HepG2 (cell line): ENCODE results near the gene TNK1. TPM values are rescaled to one million over a fixed set of nuclear protein-coding genes. Genes with fewer than 3 reads are reported as not detected.
A peak's percentile ranks its signal among the peaks of the same experiment; 100 is the strongest.

Source experiments
- FOXJ3 ChIP-seq: sonication (generic); formaldehyde crosslinking; IDR thresholded peaks from 2 replicates; pipeline ENCODE4 v1.4.0; 2020; ENCODE audit warnings: missing genetic modification reagents, mild to moderate bottlenecking, borderline replicate concordance
- GPBP1L1 ChIP-seq: sonication (generic); formaldehyde crosslinking; IDR thresholded peaks from 2 replicates; pipeline ENCODE4 v1.5.0; 2020; ENCODE audit warnings: mild to moderate bottlenecking, missing genetic modification reagents
- KLF16 ChIP-seq, 2 experiments: sonication (generic) in 1 of 2; formaldehyde crosslinking in 1 of 2; IDR thresholded peaks; 2 replicates each; pipeline versions ENCODE4 v1.6.1 to v1.8.0; 2016 to 2023; ENCODE audit warnings: missing genetic modification reagents in 2 of 2, missing compliant biosample characterization in 1 of 2
- POLR2G ChIP-seq: fragments of 200-400 bp; formaldehyde crosslinking; IDR thresholded peaks from 2 replicates; pipeline ENCODE4 v1.6.1; 2018; ENCODE audit warnings: mild to moderate bottlenecking, low read depth, low read length, moderate library complexity
- RCOR2 ChIP-seq: IDR thresholded peaks from 2 replicates; pipeline ENCODE4 v1.6.1; 2016; ENCODE audit warnings: missing biosample characterization, missing genetic modification reagents
- STAG1 ChIP-seq: sonication (generic); formaldehyde crosslinking; IDR thresholded peaks from 2 replicates; pipeline ENCODE4 v1.4.0; 2020; ENCODE audit warnings: missing genetic modification reagents
- STAT6 ChIP-seq: sonication (generic); formaldehyde crosslinking; IDR thresholded peaks from 2 replicates; pipeline ENCODE4 v1.4.0; 2020; ENCODE audit warnings: missing genetic modification reagents, mild to moderate bottlenecking, borderline replicate concordance
- ZMAT5 ChIP-seq: sonication (generic); formaldehyde crosslinking; IDR thresholded peaks from 2 replicates; pipeline ENCODE4 v1.5.0; 2020; ENCODE audit warnings: mild to moderate bottlenecking, low read depth, missing genetic modification reagents, borderline replicate concordance
- ZNF335 ChIP-seq: sonication (generic); formaldehyde crosslinking; IDR thresholded peaks from 2 replicates; pipeline ENCODE4 v1.4.0; 2020; ENCODE audit warnings: missing genetic modification reagents
- ZNF547 ChIP-seq: sonication (generic); formaldehyde crosslinking; IDR thresholded peaks from 2 replicates; pipeline ENCODE4 v1.5.1; 2020; ENCODE audit warnings: mild to moderate bottlenecking, missing genetic modification reagents
- ZNF550 ChIP-seq: sonication (generic); formaldehyde crosslinking; IDR thresholded peaks from 2 replicates; pipeline ENCODE4 v1.4.0; 2020; ENCODE audit warnings: mild to moderate bottlenecking, missing genetic modification reagents, borderline replicate concordance
- ZNF639 ChIP-seq: conservative IDR thresholded peaks from 2 replicates; pipeline ENCODE4 v1.6.1; 2018; ENCODE audit warnings: missing genetic modification reagents
- polyA plus RNA-seq, 8 experiments: library from polyadenylated mRNA; depleted of rRNA in 3 of 8; stranded (reverse) in 7 of 8; unstranded in 1 of 8; fragments of >200 nt; fragmentation: Illumina TruSeq in 4 of 8; extraction: Trizol in 4 of 8; gene quantifications; 2 replicates each; pipeline versions ENCODE4 v1.2.1 to v1.2.3, GENCODE V29; 2011 to 2016; ENCODE audit warnings: low read depth in 4 of 8, missing spikeins in 1 of 8, mixed read lengths in 1 of 8; ENCODE audit not compliant: insufficient read depth in 1 of 8
- total RNA-seq, 5 experiments: library from RNA; depleted of rRNA; stranded (reverse); fragments of >200 nt; fragmentation: Illumina TruSeq; extraction: Trizol; gene quantifications; 2 replicates each; pipeline ENCODE4 v1.2.3, GENCODE V29; 2016; ENCODE audit warnings: low read depth in 1 of 5
- TF ChIP-seq, protein P1 (sequence below): sonication (generic); formaldehyde crosslinking; conservative IDR thresholded peaks from 2 replicates; pipeline ENCODE4 v1.4.0; 2020; ENCODE audit warnings: missing genetic modification reagents
- TF ChIP-seq, protein P2 (sequence below): sonication (generic); formaldehyde crosslinking; IDR thresholded peaks from 2 replicates; pipeline ENCODE4 v1.5.0; 2020; ENCODE audit warnings: mild to moderate bottlenecking, missing genetic modification reagents
- TF ChIP-seq, protein P3 (sequence below): sonication (generic); formaldehyde crosslinking; IDR thresholded peaks from 2 replicates; pipeline ENCODE4 v1.9.0; 2021; ENCODE audit warnings: missing genetic modification reagents, borderline replicate concordance

The TNK1 gene
- total and polyA plus RNA-seq, 2 of the 13 experiments (the other 11 are each of a cell fraction or from before 2014, with no cell fraction given), result 2.0 to 3.5 TPM

DNA sequence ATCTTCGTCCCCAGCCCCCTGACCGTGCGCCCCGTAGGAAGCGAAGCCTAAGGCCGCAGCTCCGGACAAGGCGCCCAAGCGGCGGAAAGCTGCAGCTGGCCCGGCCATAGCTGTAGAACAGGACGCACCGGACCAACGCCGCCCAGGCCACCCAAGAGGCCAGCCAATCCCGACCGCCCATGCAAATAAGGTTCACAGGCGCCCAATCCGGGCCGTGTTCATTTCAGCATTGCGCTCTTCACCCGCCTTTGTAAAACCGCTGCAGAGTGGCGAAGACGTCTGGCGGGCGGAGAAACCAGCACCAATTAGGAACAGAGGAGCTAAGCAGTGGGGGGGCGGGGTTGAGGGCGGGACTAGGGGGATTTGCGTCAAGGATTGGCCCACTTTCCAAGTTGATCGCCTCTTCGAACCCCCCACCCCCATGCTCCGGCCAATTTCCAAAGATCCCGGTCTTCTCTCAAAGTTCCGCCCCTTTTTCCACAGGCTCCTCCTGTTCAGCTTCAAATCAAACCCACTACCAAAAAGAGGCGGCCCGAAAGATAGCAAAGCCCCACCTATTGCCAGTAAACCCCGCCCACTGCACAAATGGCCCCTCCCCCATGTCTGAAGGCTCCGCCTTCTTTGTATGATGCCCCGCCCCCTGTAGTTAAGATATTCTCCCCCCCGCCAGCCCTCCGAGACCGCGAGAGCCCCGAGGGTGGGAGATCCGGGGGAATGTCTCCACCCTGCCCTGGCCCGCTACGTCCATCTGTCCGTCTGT lies 23.3 kb downstream of the TNK1 start, which contains the start of gene TMEM256 (continued):
- TF ChIP-seq, protein P1, sequence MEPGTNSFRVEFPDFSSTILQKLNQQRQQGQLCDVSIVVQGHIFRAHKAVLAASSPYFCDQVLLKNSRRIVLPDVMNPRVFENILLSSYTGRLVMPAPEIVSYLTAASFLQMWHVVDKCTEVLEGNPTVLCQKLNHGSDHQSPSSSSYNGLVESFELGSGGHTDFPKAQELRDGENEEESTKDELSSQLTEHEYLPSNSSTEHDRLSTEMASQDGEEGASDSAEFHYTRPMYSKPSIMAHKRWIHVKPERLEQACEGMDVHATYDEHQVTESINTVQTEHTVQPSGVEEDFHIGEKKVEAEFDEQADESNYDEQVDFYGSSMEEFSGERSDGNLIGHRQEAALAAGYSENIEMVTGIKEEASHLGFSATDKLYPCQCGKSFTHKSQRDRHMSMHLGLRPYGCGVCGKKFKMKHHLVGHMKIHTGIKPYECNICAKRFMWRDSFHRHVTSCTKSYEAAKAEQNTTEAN, result 0 out of 2 replicates have a peak, but pooled peaks have one; percentile 28
- no peak for TF ChIP-seq RCOR2
- no peak for TF ChIP-seq ZNF550 (CRISPR knock-in tag)
- TF ChIP-seq FOXJ3 (CRISPR knock-in tag), result 0 out of 2 replicates have a peak, but pooled peaks have one; percentile 30
- no peak for TF ChIP-seq GPBP1L1 (CRISPR knock-in tag)
- TF ChIP-seq, protein P2, sequence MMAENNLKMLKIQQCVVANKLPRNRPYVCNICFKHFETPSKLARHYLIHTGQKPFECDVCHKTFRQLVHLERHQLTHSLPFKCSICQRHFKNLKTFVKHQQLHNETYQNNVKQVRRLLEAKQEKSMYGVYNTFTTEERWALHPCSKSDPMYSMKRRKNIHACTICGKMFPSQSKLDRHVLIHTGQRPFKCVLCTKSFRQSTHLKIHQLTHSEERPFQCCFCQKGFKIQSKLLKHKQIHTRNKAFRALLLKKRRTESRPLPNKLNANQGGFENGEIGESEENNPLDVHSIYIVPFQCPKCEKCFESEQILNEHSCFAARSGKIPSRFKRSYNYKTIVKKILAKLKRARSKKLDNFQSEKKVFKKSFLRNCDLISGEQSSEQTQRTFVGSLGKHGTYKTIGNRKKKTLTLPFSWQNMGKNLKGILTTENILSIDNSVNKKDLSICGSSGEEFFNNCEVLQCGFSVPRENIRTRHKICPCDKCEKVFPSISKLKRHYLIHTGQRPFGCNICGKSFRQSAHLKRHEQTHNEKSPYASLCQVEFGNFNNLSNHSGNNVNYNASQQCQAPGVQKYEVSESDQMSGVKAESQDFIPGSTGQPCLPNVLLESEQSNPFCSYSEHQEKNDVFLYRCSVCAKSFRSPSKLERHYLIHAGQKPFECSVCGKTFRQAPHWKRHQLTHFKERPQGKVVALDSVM (CRISPR knock-in tag), result no peak
- no peak for TF ChIP-seq STAT6 (CRISPR knock-in tag)
- TF ChIP-seq ZNF547 (CRISPR knock-in tag), result peak; percentile 66
- TF ChIP-seq STAG1 (CRISPR knock-in tag), result no peak
- TF ChIP-seq ZNF335 (CRISPR knock-in tag), result no peak
- TF ChIP-seq, protein P3, sequence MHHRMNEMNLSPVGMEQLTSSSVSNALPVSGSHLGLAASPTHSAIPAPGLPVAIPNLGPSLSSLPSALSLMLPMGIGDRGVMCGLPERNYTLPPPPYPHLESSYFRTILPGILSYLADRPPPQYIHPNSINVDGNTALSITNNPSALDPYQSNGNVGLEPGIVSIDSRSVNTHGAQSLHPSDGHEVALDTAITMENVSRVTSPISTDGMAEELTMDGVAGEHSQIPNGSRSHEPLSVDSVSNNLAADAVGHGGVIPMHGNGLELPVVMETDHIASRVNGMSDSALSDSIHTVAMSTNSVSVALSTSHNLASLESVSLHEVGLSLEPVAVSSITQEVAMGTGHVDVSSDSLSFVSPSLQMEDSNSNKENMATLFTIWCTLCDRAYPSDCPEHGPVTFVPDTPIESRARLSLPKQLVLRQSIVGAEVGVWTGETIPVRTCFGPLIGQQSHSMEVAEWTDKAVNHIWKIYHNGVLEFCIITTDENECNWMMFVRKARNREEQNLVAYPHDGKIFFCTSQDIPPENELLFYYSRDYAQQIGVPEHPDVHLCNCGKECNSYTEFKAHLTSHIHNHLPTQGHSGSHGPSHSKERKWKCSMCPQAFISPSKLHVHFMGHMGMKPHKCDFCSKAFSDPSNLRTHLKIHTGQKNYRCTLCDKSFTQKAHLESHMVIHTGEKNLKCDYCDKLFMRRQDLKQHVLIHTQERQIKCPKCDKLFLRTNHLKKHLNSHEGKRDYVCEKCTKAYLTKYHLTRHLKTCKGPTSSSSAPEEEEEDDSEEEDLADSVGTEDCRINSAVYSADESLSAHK (CRISPR knock-in tag), result no peak
- TF ChIP-seq ZMAT5 (CRISPR knock-in tag), result no peak
- peak; percentile 96 for TF ChIP-seq POLR2G
- peak in 1 of 2 experiments; percentile 45; a peak in 2 of 4 replicates for TF ChIP-seq KLF16 (CRISPR knock-in tag; IDR thresholded peaks at IDR 0.05)
- TF ChIP-seq ZNF639 (CRISPR knock-in tag), result no peak
